Measurements from ENCODE around the gene MRPL20.
"Not testable (repeated sequence)": the region's sequence is repeated elsewhere in the genome, so short reads cannot be mapped to it uniquely, and the experiment has no call there.

Gene MRPL20

GRCh38 chr1:1422465-1423244 lies 15.6 kb upstream of the MRPL20 start:
- no peak for DNase-seq
- H3K9me3 Mint-ChIP-seq, result no peaks in the 10 kb centered on the region
- peaks cover 53% of the 10 kb centered on the region for H3K27me3 Mint-ChIP-seq

GRCh38 chr1:1421907-1422464 lies 14.9 kb upstream of the MRPL20 start:
- DNase-seq, result no peak
- H3K9me3 Mint-ChIP-seq, result no peaks in the 10 kb centered on the region
- no peak overlapping the region for H3K4me3 Mint-ChIP-seq
- peaks cover 36% of the 10 kb centered on the region for H3K4me1 Mint-ChIP-seq
- H3K27me3 Mint-ChIP-seq, result peaks cover 53% of the 10 kb centered on the region
- ATAC-seq, result no peak
- no peak overlapping the region for H3K27ac Mint-ChIP-seq

More at GRCh38 chr1:1422465-1423244, 15.6 kb upstream of the MRPL20 start:
- peak overlapping the region in 1 of 2 donors; percentile 42 for H3K27ac Mint-ChIP-seq
- ATAC-seq, result no peak
- H3K4me1 Mint-ChIP-seq, result peaks cover 33% of the 10 kb centered on the region
- no peak overlapping the region for H3K4me3 Mint-ChIP-seq

- H3K4me3 Mint-ChIP-seq, result peak within 1 kb of the TSS; percentile 62 to 71
- H3K4me1 Mint-ChIP-seq, result peaks cover 33% of the 10 kb centered on the region
- H3K9me3 Mint-ChIP-seq, result no peaks in the 10 kb centered on the region
- ATAC-seq, result no peak
- no peak within 1 kb of the TSS for H3K27ac Mint-ChIP-seq
- peaks cover 49% of the 10 kb centered on the region for H3K27me3 Mint-ChIP-seq
- DNase-seq, result no peak
Observed at GRCh38 chr1:1421147-1421906, 14.2 kb upstream of the MRPL20 start, which contains the start of gene ANKRD65. Gene ANKRD65 (minus strand): TSS chr1:1421276. CDS start chr1:1421005, 271 bp downstream.

GRCh38 chr1:1420654-1421141 lies 13.6 kb upstream of the MRPL20 start:
- H3K27ac Mint-ChIP-seq, result no peak overlapping the region
- ATAC-seq, result peak; percentile 58
- peaks cover 43% of the 10 kb centered on the region for H3K27me3 Mint-ChIP-seq
- no peak for DNase-seq
- peaks cover 27% of the 10 kb centered on the region for H3K4me1 Mint-ChIP-seq
- H3K9me3 Mint-ChIP-seq, result no peaks in the 10 kb centered on the region
- H3K4me3 Mint-ChIP-seq, result peak overlapping the region; percentile 62 to 71

GRCh38 chr1:1419813-1420653 lies 12.9 kb upstream of the MRPL20 start:
- Mint-ChIP-seq H3K4me3 (no peak overlapping the region), H3K9me3 (no peaks in the 10 kb centered on the region), H3K27ac (no peak overlapping the region), H3K4me1 (peaks cover 27% of the 10 kb centered on the region), H3K27me3 (peaks cover 36% of the 10 kb centered on the region)
- peak; percentile 64 for ATAC-seq
- DNase-seq, result no peak

GRCh38 chr1:1419363-1419812 lies 12.3 kb upstream of the MRPL20 start:
- DNase-seq (no peak), ATAC-seq (no peak)
- Mint-ChIP-seq H3K4me1 (peaks cover 27% of the 10 kb centered on the region), H3K4me3 (peak overlapping the region in 1 of 2 donors; percentile 26), H3K27me3 (peaks cover 29% of the 10 kb centered on the region), H3K27ac (no peak overlapping the region), H3K9me3 (no peaks in the 10 kb centered on the region)

GRCh38 chr1:1418464-1419362 lies 11.6 kb upstream of the MRPL20 start:
- DNase-seq, result no peak
- no peak overlapping the region for H3K4me3 Mint-ChIP-seq
- no peak for ATAC-seq
- H3K4me1 Mint-ChIP-seq, result peaks cover 27% of the 10 kb centered on the region
- H3K9me3 Mint-ChIP-seq, result no peaks in the 10 kb centered on the region
- H3K27ac Mint-ChIP-seq, result no peak overlapping the region
- H3K27me3 Mint-ChIP-seq, result peaks cover 27% of the 10 kb centered on the region

GRCh38 chr1:1417825-1418463 lies 10.9 kb upstream of the MRPL20 start:
- not testable (repeated sequence) for H3K9me3 Mint-ChIP-seq, H3K27ac Mint-ChIP-seq, ATAC-seq, DNase-seq, H3K4me3 Mint-ChIP-seq
- H3K27me3 Mint-ChIP-seq, result peaks cover 26% of the 10 kb centered on the region
- peaks cover 23% of the 10 kb centered on the region for H3K4me1 Mint-ChIP-seq

GRCh38 chr1:1417396-1417795 lies 10.3 kb upstream of the MRPL20 start:
- ATAC-seq, H3K9me3 Mint-ChIP-seq, H3K4me3 Mint-ChIP-seq, H3K27ac Mint-ChIP-seq, DNase-seq: not testable (repeated sequence)
- peaks cover 21% of the 10 kb centered on the region for H3K27me3 Mint-ChIP-seq
- peaks cover 17% of the 10 kb centered on the region for H3K4me1 Mint-ChIP-seq

GRCh38 chr1:1415751-1416150 lies 8.7 kb upstream of the MRPL20 start:
- no peak for ATAC-seq
- Mint-ChIP-seq H3K4me1 (peaks cover 12% of the 10 kb centered on the region), H3K27me3 (peaks cover 4% of the 10 kb centered on the region)

GRCh38 chr1:1412311-1412902 lies 5.3 kb upstream of the MRPL20 start:
- not testable (repeated sequence) for ATAC-seq, H3K4me3 Mint-ChIP-seq, H3K27me3 Mint-ChIP-seq, H3K9me3 Mint-ChIP-seq, H3K27ac Mint-ChIP-seq, DNase-seq
- peaks cover 19% of the 10 kb centered on the region for H3K4me1 Mint-ChIP-seq

More at GRCh38 chr1:1415751-1416150, 8.7 kb upstream of the MRPL20 start:
- Mint-ChIP-seq H3K9me3 (no peaks in the 10 kb centered on the region), H3K4me3 (no peak overlapping the region), H3K27ac (no peak overlapping the region)
- DNase-seq, result no peak

GRCh38 chr1:1411626-1412025 lies 4.5 kb upstream of the MRPL20 start:
- ATAC-seq (no peak), DNase-seq (no peak)
- no peak overlapping the region for H3K4me3 Mint-ChIP-seq
- no peaks in the 10 kb centered on the region for H3K9me3 Mint-ChIP-seq
- no peaks in the 10 kb centered on the region for H3K27me3 Mint-ChIP-seq
- peaks cover 18% of the 10 kb centered on the region for H3K4me1 Mint-ChIP-seq
- H3K27ac Mint-ChIP-seq, result no peak overlapping the region

- H3K27me3 Mint-ChIP-seq, DNase-seq, H3K4me3 Mint-ChIP-seq, ATAC-seq, H3K27ac Mint-ChIP-seq, H3K9me3 Mint-ChIP-seq: not testable (repeated sequence)
- H3K4me1 Mint-ChIP-seq, result peaks cover 30% of the 10 kb centered on the region
Observed at GRCh38 chr1:1410238-1410637, 3.1 kb upstream of the MRPL20 start.

Measured in stimulated activated naive CD8-positive, alpha-beta T cell treated with anti-CD3 and anti-CD28 coated beads, Interleukin-15, amount 100 ng/mL, for 72 hours (primary cell).